ENCODE results near the gene CHMP1A. TPM values are rescaled to one million over a fixed set of nuclear protein-coding genes. Genes with fewer than 3 reads are reported as not detected.
"Not testable (repeated sequence)": the region's sequence is repeated elsewhere in the genome, so short reads cannot be mapped to it uniquely, and the experiment has no call there.

CHMP1A gene
- total and polyA plus RNA-seq, 4 donors, result 48.0 to 114 (median 84.8) TPM

DNA sequence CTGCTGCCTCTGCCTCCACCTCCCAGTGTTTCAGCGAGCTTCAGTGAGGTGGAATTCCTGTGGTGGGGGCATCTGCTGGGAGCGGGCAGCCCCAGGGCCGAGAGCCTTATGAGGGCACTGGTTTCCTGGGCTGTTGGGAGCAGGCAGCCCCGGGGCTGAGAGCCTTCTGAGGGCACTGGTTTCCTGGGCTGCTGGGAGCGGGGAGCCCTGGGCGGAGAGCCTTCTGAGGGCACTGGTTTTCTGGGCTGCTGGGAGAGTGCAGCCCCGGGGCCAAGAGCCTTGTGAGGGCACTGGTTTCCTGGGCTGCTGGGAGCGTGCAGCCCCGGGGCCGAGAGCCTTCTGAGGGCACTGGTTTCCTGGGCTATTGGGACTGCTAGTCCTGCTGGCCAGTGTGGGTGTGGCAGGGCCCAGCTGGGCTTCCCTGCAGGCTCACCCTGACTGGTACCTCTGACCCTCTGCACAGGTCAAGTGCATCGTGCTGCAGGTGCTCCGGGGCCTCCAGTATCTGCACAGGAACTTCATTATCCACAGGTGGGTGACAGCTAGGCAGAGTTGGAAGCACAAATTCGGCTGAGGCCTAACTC is 34.6 kb upstream of the CHMP1A start:
- WGBS (ENCODE audit: insufficient coverage), result 97% methylated on average over 13 of the region's 13 CpGs
- peaks cover 81% of the 10 kb centered on the region for H3K36me3 ChIP-seq (ENCODE audit: control insufficient read depth, insufficient read depth, low read length)
- no peak overlapping the region for H3K27ac ChIP-seq (ENCODE audit: low read depth, low read length)
- no peaks in the 10 kb centered on the region for H3K27me3 ChIP-seq (ENCODE audit: control insufficient read depth, insufficient read depth, low read length)
- peaks cover 15% of the 10 kb centered on the region for H3K4me1 ChIP-seq (ENCODE audit: control insufficient read depth, insufficient read depth, low read length)
- H3K9me3 ChIP-seq (ENCODE audit: control insufficient read depth, insufficient read depth, low read length), result no peaks in the 10 kb centered on the region
- H3K4me3 ChIP-seq (ENCODE audit: low read depth, low read length), result no peak overlapping the region
- DNase-seq (ENCODE audit: low read depth in 4 of 6, low spot score in 6 of 6), result no peak

DNA sequence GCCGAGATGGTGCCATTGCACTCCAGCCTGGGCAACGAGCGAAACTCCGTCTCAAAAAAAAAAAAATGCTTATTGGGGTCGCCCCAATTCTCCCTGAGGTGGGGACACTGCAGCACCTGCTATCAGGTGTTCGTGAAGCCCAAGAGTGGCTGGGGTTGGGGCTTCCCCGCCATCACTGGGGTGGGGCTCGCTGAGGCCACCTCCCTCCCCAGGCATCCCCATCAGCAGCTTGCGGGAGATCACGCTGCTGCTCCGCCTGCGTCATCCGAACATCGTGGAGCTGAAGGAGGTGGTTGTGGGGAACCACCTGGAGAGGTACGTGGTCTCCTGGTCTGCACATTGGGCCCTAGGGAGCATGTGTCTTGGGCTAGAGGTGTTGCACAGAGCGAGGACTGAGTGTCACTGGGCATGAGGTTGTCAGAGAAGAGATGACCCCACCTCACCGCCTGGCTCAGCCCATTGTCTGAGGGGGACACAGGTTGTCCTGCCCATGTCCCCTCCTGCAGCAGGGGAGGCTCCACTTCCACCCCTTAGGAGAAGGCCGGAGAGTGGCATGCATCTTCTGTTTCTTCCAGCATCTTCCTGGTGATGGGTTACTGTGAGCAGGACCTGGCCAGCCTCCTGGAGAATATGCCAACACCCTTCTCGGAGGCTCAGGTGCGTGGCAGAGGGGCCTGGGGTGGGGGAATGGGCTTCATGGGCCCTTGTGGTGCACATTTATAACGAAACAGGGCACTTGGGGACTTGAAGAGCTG is 33.9 kb upstream of the CHMP1A start:
- peaks cover 75% of the 10 kb centered on the region for H3K36me3 ChIP-seq (ENCODE audit: control insufficient read depth, insufficient read depth, low read length)

DNA sequence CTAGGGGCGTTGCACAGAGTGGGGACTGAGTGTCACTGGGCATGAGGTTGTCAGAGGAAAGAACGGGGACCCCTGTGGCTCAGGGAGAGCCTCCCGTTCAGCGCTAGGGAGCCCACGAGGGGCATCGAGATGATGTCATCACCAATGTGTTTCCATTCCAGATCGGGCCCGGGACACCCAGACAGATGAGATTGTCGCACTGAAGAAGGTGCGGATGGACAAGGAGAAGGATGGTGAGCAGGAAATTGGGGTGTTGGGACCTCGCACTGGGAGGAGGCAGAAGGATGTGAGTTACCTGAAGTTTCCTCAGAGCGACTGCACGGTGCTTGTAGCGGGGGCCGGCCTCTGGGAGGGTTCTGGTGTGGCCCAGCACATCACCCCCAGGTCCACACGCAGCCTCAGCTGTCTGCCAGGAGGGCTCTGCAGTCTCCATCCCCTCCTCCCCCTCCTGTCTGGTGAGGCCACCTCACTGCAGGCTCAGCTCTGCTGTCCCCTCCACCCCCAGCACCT is 32.9 kb upstream of the CHMP1A start:
- DNase-seq (ENCODE audit: low read depth in 4 of 6, low spot score in 6 of 6), result no peak
- H3K27ac ChIP-seq (ENCODE audit: low read depth, low read length), result no peak overlapping the region
- WGBS (ENCODE audit: insufficient coverage), result 94% methylated on average over 16 of the region's 16 CpGs
- no peaks in the 10 kb centered on the region for H3K9me3 ChIP-seq (ENCODE audit: control insufficient read depth, insufficient read depth, low read length)
- no peaks in the 10 kb centered on the region for H3K27me3 ChIP-seq (ENCODE audit: control insufficient read depth, insufficient read depth, low read length)
- H3K36me3 ChIP-seq (ENCODE audit: control insufficient read depth, insufficient read depth, low read length), result peaks cover 65% of the 10 kb centered on the region
- H3K4me1 ChIP-seq (ENCODE audit: control insufficient read depth, insufficient read depth, low read length), result peaks cover 17% of the 10 kb centered on the region
- no peak overlapping the region for H3K4me3 ChIP-seq (ENCODE audit: low read depth, low read length)

More for the DNA sequence above, 33.9 kb upstream of the CHMP1A start:
- Histone ChIP-seq H3K4me3 (ENCODE audit: low read depth, low read length) (no peak overlapping the region), H3K27me3 (ENCODE audit: control insufficient read depth, insufficient read depth, low read length) (no peaks in the 10 kb centered on the region), H3K9me3 (ENCODE audit: control insufficient read depth, insufficient read depth, low read length) (no peaks in the 10 kb centered on the region), H3K27ac (ENCODE audit: low read depth, low read length) (no peak overlapping the region), H3K4me1 (ENCODE audit: control insufficient read depth, insufficient read depth, low read length) (peaks cover 11% of the 10 kb centered on the region)
- WGBS (ENCODE audit: insufficient coverage), result 96% methylated on average over 20 of the region's 21 CpGs
- no peak for DNase-seq (ENCODE audit: low read depth in 4 of 6, low spot score in 6 of 6)

DNA sequence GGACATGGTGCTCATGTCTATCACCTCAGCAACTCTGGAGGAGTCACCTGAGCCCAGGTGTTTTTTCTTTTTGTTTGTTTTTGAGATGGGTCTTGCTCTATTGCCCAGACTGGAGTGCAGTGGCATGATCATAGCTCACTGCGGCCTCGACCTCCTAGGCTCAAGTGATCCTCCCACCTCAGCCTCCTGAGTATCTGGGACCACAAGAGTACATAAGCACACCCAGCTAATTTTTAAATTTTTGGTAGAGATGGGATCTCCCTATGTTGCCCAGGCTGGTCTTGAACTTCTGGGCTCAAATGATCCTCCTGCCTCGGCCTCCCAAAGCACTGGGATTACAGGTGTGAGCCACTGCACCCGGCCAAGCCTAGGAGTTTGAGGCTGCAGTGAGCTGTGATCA is 32.1 kb upstream of the CHMP1A start:
- H3K4me3 ChIP-seq (ENCODE audit: low read depth, low read length); DNase-seq (ENCODE audit: low read depth in 4 of 6, low spot score in 6 of 6); H3K9me3 ChIP-seq (ENCODE audit: control insufficient read depth, insufficient read depth, low read length); H3K27ac ChIP-seq (ENCODE audit: low read depth, low read length); H3K27me3 ChIP-seq (ENCODE audit: control insufficient read depth, insufficient read depth, low read length): not testable (repeated sequence)
- 100% methylated on average over 1 of the region's 4 CpGs for WGBS (ENCODE audit: insufficient coverage)
- Histone ChIP-seq H3K36me3 (ENCODE audit: control insufficient read depth, insufficient read depth, low read length) (peaks cover 59% of the 10 kb centered on the region), H3K4me1 (ENCODE audit: control insufficient read depth, insufficient read depth, low read length) (peaks cover 17% of the 10 kb centered on the region)

DNA sequence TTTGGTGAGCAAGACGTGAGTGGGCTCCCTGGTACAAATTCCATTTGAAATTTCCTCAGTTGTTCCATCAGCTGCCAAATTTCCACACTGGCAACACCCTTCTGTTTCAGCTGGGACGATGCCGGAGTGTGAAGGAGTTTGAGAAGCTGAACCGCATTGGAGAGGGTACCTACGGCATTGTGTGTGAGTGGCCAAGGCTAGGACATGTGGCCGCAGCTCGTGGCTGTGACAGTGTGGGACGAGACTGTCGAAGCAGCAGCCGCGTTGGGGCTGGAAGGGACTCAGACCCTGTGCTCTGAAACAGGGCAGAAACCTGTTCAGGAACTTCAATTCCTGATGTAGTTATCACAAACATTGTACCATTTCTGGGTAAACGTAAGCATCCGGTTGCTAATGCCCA is 31.6 kb upstream of the CHMP1A start:
- Histone ChIP-seq H3K4me3 (ENCODE audit: low read depth, low read length) (no peak overlapping the region), H3K36me3 (ENCODE audit: control insufficient read depth, insufficient read depth, low read length) (peaks cover 54% of the 10 kb centered on the region), H3K27ac (ENCODE audit: low read depth, low read length) (no peak overlapping the region), H3K4me1 (ENCODE audit: control insufficient read depth, insufficient read depth, low read length) (peaks cover 17% of the 10 kb centered on the region), H3K27me3 (ENCODE audit: control insufficient read depth, insufficient read depth, low read length) (no peaks in the 10 kb centered on the region), H3K9me3 (ENCODE audit: control insufficient read depth, insufficient read depth, low read length) (no peaks in the 10 kb centered on the region)
- no peak for DNase-seq (ENCODE audit: low read depth in 4 of 6, low spot score in 6 of 6)
- WGBS (ENCODE audit: insufficient coverage), result 97% methylated on average over 12 of the region's 13 CpGs

DNA sequence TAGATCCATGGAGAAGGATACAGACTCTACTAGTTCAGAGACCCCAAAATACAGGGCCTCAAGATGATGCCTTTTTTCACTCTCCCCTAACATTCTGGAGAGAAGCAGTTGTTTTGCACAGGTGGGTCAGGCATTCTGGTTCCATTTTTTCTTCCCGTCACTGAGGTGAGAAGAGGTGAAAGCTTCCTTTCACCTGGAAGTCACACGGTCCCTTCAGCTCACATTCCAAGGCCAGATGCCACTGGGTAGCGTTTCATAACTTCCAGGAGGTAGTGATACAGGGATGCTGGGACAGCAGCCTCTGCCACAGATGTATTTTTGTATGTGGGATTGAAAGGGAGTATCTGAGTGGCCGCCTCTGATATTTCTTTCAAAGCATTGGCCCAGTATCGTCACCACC is 30.9 kb upstream of the CHMP1A start:
- Histone ChIP-seq H3K9me3 (ENCODE audit: control insufficient read depth, insufficient read depth, low read length) (no peaks in the 10 kb centered on the region), H3K4me1 (ENCODE audit: control insufficient read depth, insufficient read depth, low read length) (peaks cover 17% of the 10 kb centered on the region), H3K36me3 (ENCODE audit: control insufficient read depth, insufficient read depth, low read length) (peaks cover 49% of the 10 kb centered on the region), H3K4me3 (ENCODE audit: low read depth, low read length) (no peak overlapping the region), H3K27ac (ENCODE audit: low read depth, low read length) (no peak overlapping the region), H3K27me3 (ENCODE audit: control insufficient read depth, insufficient read depth, low read length) (no peaks in the 10 kb centered on the region)
- 100% methylated on average over 1 of the region's 5 CpGs for WGBS (ENCODE audit: insufficient coverage)
- no peak for DNase-seq (ENCODE audit: low read depth in 4 of 6, low spot score in 6 of 6)

DNA sequence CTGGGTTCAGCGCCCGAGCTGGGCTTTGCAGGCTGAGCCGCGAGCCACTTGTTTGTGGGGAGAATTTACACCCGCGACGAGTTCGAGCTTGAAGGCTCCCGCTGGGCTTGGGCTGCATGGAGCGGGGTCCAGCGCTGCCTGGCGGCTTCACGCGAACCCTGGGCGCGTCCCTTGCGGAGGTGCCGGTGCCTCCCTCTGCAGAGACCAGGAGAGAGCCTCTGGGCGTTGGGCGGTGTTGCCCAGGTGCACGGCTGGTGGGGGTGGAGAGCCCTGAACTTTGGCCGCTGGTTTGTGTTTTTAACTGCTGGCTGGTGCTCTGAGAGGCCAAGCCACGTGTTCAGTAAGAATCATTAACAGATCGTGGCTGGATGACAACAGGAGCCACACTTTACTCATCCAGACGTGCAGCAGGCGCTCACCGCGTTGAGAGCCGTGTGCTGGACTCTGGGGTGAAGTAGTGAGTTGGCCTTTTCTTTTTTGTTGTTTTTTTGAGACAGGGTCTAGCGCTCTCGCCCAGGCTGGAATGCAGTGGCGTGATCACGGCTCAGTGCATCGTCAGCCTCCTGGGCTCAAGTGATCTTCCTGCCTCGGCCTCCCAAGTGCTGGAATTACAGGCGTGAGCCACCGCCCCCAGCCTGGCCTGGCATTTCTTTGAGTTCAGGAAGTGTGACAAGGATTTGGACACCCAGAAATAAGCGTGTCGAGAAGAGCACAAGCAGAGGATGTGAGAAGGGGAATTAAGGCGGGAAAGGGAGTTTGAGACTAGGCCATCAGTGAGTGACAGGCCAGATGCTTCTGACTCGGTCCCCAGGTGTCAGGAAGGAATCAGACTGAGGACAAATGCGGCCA is 29.8 kb upstream of the CHMP1A start:
- H3K9me3 ChIP-seq (ENCODE audit: control insufficient read depth, insufficient read depth, low read length), result no peaks in the 10 kb centered on the region
- peak overlapping the region; percentile 72 for H3K4me3 ChIP-seq (ENCODE audit: low read depth, low read length)
- 13% methylated on average over 42 of the region's 42 CpGs for WGBS (ENCODE audit: insufficient coverage)
- DNase-seq (ENCODE audit: low read depth in 4 of 6, low spot score in 6 of 6), result no peak
- H3K4me1 ChIP-seq (ENCODE audit: control insufficient read depth, insufficient read depth, low read length), result peaks cover 17% of the 10 kb centered on the region
- H3K27ac ChIP-seq (ENCODE audit: low read depth, low read length), result peak overlapping the region; percentile 77
- peaks cover 46% of the 10 kb centered on the region for H3K36me3 ChIP-seq (ENCODE audit: control insufficient read depth, insufficient read depth, low read length)
- H3K27me3 ChIP-seq (ENCODE audit: control insufficient read depth, insufficient read depth, low read length), result no peaks in the 10 kb centered on the region

DNA sequence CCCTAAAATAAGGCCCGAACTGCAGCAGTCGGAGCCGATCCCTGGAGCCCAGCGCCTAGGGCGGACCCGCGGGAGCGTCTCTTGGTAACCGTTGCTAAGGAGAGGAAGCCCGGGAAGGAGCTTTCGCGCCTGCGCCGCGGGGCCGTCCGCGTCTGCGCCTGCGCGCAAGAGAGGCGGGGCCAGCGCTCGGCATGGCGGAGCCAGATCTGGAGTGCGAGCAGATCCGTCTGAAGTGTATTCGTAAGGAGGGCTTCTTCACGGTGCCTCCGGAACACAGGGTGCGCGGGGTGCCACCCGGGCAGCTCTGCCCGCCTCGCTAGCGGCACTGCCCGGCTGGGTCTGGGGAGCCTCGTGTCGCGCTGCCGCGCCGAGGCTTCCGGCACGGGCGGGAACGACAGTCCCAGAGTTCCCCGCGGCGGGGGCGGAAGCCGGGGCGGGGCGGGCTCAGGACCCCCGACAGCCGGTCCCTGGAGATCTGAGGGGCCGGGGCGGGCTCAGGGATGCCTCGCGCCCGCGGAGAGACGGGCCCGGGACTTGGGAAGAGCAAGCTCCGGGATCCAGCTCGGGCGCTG is 29.1 kb upstream of the CHMP1A start, which contains the start of gene CDK10:
Gene CDK10 (plus strand): TSS at position 170 of the 572 bp plus-strand sequence. CDS start 22 bp downstream, at position 192.
- peak; percentile 82 to 97 (median 90) for DNase-seq (ENCODE audit: low read depth in 4 of 6, low spot score in 6 of 6)
- WGBS (ENCODE audit: insufficient coverage), result 0% methylated on average over 67 of the region's 67 CpGs
- Histone ChIP-seq H3K4me3 (ENCODE audit: low read depth, low read length) (peak within 1 kb of the TSS; percentile 72), H3K27me3 (ENCODE audit: control insufficient read depth, insufficient read depth, low read length) (no peaks in the 10 kb centered on the region), H3K9me3 (ENCODE audit: control insufficient read depth, insufficient read depth, low read length) (no peaks in the 10 kb centered on the region), H3K4me1 (ENCODE audit: control insufficient read depth, insufficient read depth, low read length) (peaks cover 17% of the 10 kb centered on the region), H3K36me3 (ENCODE audit: control insufficient read depth, insufficient read depth, low read length) (peaks cover 40% of the 10 kb centered on the region), H3K27ac (ENCODE audit: low read depth, low read length) (peak within 1 kb of the TSS; percentile 77)

DNA sequence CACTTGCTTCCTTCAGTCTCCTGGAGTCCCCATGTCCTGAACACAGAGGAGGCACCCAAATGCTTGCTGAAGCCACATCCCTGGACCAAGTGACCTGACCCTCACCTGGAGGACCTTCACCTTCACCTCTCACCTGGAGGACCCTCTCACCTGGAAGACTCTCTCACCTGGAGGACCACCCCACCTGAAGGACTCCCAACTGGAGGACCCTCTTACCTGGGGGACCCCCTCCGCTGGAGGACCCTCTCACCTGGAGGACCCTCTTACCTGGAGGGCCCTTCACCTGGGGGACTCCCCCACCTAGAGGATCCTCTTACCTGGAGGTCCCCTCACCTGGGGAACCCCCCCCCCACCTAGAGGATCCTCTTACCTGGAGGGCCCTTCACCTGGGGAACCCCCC is 28.4 kb upstream of the CHMP1A start:
- no peak overlapping the region for H3K27ac ChIP-seq (ENCODE audit: low read depth, low read length)
- H3K27me3 ChIP-seq (ENCODE audit: control insufficient read depth, insufficient read depth, low read length), result no peaks in the 10 kb centered on the region
- no peak overlapping the region for H3K4me3 ChIP-seq (ENCODE audit: low read depth, low read length)
- peaks cover 34% of the 10 kb centered on the region for H3K36me3 ChIP-seq (ENCODE audit: control insufficient read depth, insufficient read depth, low read length)
- H3K9me3 ChIP-seq (ENCODE audit: control insufficient read depth, insufficient read depth, low read length), result no peaks in the 10 kb centered on the region
- DNase-seq (ENCODE audit: low read depth in 4 of 6, low spot score in 6 of 6), result peak in 1 of 6 donors; percentile 10
- 100% methylated on average over 1 of the region's 1 CpG for WGBS (ENCODE audit: insufficient coverage)
- H3K4me1 ChIP-seq (ENCODE audit: control insufficient read depth, insufficient read depth, low read length), result peaks cover 17% of the 10 kb centered on the region
